ENCODE measurements around the gene NDRG3. TPM values are rescaled to one million over a fixed set of nuclear protein-coding genes. Genes with fewer than 3 reads are reported as not detected.
"Not testable (repeated sequence)": the region's sequence is repeated elsewhere in the genome, so short reads cannot be mapped to it uniquely, and the experiment has no call there.

NDRG3 gene
- total RNA-seq, 1 donor from 2014 or later = 33.1 TPM

DNA sequence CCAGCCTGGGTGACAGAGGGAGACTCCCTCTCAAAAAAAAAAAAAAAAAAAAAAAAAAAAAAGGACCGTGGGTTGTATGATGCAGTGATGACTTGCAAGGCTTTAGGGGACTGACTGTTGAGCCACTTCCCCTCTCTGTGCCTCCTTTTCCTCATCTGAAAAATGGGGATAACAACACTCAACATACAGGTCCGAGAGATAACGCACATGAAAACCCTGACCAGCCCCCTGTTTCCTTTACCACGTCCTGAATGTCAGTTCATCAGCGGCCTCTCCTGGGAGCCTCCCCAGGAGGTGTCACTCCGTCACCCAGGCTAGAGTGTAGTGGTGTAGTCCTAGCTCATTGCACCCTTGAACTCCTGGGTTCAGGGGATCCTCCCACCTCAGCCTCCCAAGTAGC lies 103.8 kb downstream of the NDRG3 start:
- no peak for DNase-seq (ENCODE audit: low read depth)
- H3K27ac Mint-ChIP-seq (ENCODE audit: unreplicated experiment) = no peak overlapping the region
- no peaks in the 10 kb centered on the region for H3K36me3 ChIP-seq (ENCODE audit: insufficient read depth, low read length)
- no peak for TF ChIP-seq EZH2 (IDR thresholded peaks at IDR 0.05; ENCODE audit: insufficient read depth, low read length)
- TF ChIP-seq, protein P1, sequence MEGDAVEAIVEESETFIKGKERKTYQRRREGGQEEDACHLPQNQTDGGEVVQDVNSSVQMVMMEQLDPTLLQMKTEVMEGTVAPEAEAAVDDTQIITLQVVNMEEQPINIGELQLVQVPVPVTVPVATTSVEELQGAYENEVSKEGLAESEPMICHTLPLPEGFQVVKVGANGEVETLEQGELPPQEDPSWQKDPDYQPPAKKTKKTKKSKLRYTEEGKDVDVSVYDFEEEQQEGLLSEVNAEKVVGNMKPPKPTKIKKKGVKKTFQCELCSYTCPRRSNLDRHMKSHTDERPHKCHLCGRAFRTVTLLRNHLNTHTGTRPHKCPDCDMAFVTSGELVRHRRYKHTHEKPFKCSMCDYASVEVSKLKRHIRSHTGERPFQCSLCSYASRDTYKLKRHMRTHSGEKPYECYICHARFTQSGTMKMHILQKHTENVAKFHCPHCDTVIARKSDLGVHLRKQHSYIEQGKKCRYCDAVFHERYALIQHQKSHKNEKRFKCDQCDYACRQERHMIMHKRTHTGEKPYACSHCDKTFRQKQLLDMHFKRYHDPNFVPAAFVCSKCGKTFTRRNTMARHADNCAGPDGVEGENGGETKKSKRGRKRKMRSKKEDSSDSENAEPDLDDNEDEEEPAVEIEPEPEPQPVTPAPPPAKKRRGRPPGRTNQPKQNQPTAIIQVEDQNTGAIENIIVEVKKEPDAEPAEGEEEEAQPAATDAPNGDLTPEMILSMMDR (IDR thresholded peaks at IDR 0.05; ENCODE audit: insufficient read depth, low read depth, low read length) = no peak
- H2AFZ ChIP-seq (ENCODE audit: low read depth, low read length) = no peak overlapping the region
- no peak overlapping the region for H3K4me2 ChIP-seq (ENCODE audit: low read length)
- H3K4me1 Mint-ChIP-seq (ENCODE audit: low read depth, unreplicated experiment) = peaks cover 5% of the 10 kb centered on the region
- H3K36me3 Mint-ChIP-seq (ENCODE audit: low read depth, unreplicated experiment) = peaks cover 4% of the 10 kb centered on the region
- no peak overlapping the region for H3K9ac ChIP-seq (ENCODE audit: low read length)
- H3K27me3 ChIP-seq (ENCODE audit: insufficient read depth, low read length) = no peaks in the 10 kb centered on the region
- no peak overlapping the region for H3K27ac ChIP-seq (ENCODE audit: low read depth, low read length)
- H3K9me3 Mint-ChIP-seq (ENCODE audit: unreplicated experiment) = no peaks in the 10 kb centered on the region
- no peaks in the 10 kb centered on the region for H3K4me1 ChIP-seq (ENCODE audit: insufficient read depth, low read length)
- H3K27me3 Mint-ChIP-seq (ENCODE audit: low read depth, unreplicated experiment) = peaks cover 3% of the 10 kb centered on the region
- H3K4me3 Mint-ChIP-seq (ENCODE audit: unreplicated experiment) = no peak overlapping the region
- H3K9me3 ChIP-seq (ENCODE audit: insufficient read depth, low read depth, low read length) = no peaks in the 10 kb centered on the region
- no peaks in the 10 kb centered on the region for H3K79me2 ChIP-seq (ENCODE audit: insufficient read depth, low read length)
- H4K20me1 ChIP-seq (ENCODE audit: insufficient read depth, low read length) = no peaks in the 10 kb centered on the region
- no peak overlapping the region for H3K4me3 ChIP-seq (ENCODE audit: insufficient read depth, low read depth, low read length)
- FAIRE-seq = no peak

DNA sequence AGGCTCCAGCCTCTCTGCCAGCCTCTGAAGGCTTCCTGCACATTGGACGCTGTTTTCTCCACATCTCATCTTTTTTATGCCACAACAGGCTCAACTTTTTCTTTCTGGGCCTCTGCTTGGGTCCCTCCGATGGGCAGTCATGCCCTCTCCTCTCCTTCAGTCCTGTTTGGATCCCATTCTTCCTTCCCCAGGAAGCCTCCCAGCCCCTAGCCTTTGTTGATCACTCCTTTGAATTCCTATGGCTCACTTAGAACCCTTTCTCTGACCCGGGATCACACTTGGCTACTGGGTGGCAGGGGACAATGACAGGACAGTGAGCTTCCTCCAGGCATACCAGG lies 104.4 kb downstream of the NDRG3 start:
- H3K27me3 Mint-ChIP-seq (ENCODE audit: low read depth, unreplicated experiment) = peaks cover 3% of the 10 kb centered on the region
- H3K4me3 ChIP-seq (ENCODE audit: insufficient read depth, low read depth, low read length) = no peak overlapping the region
- H3K9me3 ChIP-seq (ENCODE audit: insufficient read depth, low read depth, low read length) = no peaks in the 10 kb centered on the region
- FAIRE-seq (no peak), DNase-seq (ENCODE audit: low read depth) (no peak)
- peaks cover 4% of the 10 kb centered on the region for H3K36me3 Mint-ChIP-seq (ENCODE audit: low read depth, unreplicated experiment)
- H3K9ac ChIP-seq (ENCODE audit: low read length) = no peak overlapping the region
- no peak overlapping the region for H3K4me3 Mint-ChIP-seq (ENCODE audit: unreplicated experiment)
- H3K9me3 Mint-ChIP-seq (ENCODE audit: unreplicated experiment) = no peaks in the 10 kb centered on the region
- TF ChIP-seq, protein P1 (IDR thresholded peaks at IDR 0.05; ENCODE audit: insufficient read depth, low read depth, low read length) = no peak
- no peak for TF ChIP-seq EZH2 (IDR thresholded peaks at IDR 0.05; ENCODE audit: insufficient read depth, low read length)
- no peak overlapping the region for H3K27ac Mint-ChIP-seq (ENCODE audit: unreplicated experiment)
- no peaks in the 10 kb centered on the region for H3K4me1 ChIP-seq (ENCODE audit: insufficient read depth, low read length)
- H3K36me3 ChIP-seq (ENCODE audit: insufficient read depth, low read length) = no peaks in the 10 kb centered on the region
- H3K79me2 ChIP-seq (ENCODE audit: insufficient read depth, low read length) = no peaks in the 10 kb centered on the region
- H3K4me2 ChIP-seq (ENCODE audit: low read length) = no peak overlapping the region
- H3K27me3 ChIP-seq (ENCODE audit: insufficient read depth, low read length) = no peaks in the 10 kb centered on the region
- no peak overlapping the region for H2AFZ ChIP-seq (ENCODE audit: low read depth, low read length)
- no peak overlapping the region for H3K27ac ChIP-seq (ENCODE audit: low read depth, low read length)
- no peaks in the 10 kb centered on the region for H4K20me1 ChIP-seq (ENCODE audit: insufficient read depth, low read length)
- peaks cover 3% of the 10 kb centered on the region for H3K4me1 Mint-ChIP-seq (ENCODE audit: low read depth, unreplicated experiment)

- not testable (repeated sequence) for H3K27me3 ChIP-seq (ENCODE audit: insufficient read depth, low read length); FAIRE-seq; H3K9ac ChIP-seq (ENCODE audit: low read length); H3K4me1 Mint-ChIP-seq (ENCODE audit: low read depth, unreplicated experiment); H3K4me3 ChIP-seq (ENCODE audit: insufficient read depth, low read depth, low read length); H3K36me3 Mint-ChIP-seq (ENCODE audit: low read depth, unreplicated experiment); H2AFZ ChIP-seq (ENCODE audit: low read depth, low read length); H4K20me1 ChIP-seq (ENCODE audit: insufficient read depth, low read length); H3K4me1 ChIP-seq (ENCODE audit: insufficient read depth, low read length); H3K9me3 ChIP-seq (ENCODE audit: insufficient read depth, low read depth, low read length); H3K79me2 ChIP-seq (ENCODE audit: insufficient read depth, low read length); H3K27ac ChIP-seq (ENCODE audit: low read depth, low read length); H3K27me3 Mint-ChIP-seq (ENCODE audit: low read depth, unreplicated experiment); H3K36me3 ChIP-seq (ENCODE audit: insufficient read depth, low read length); H3K27ac Mint-ChIP-seq (ENCODE audit: unreplicated experiment); H3K4me2 ChIP-seq (ENCODE audit: low read length); DNase-seq (ENCODE audit: low read depth); H3K4me3 Mint-ChIP-seq (ENCODE audit: unreplicated experiment); H3K9me3 Mint-ChIP-seq (ENCODE audit: unreplicated experiment)
Observed at GRCh38 chr20:36638876-36639400, 107.0 kb downstream of the NDRG3 start.

Data from astrocyte (in vitro differentiated cells and primary cell).